Right lobe of liver (tissue), 6 donors: Measurements from ENCODE around the gene CADM2. TPM values are rescaled to one million over a fixed set of nuclear protein-coding genes. Genes with fewer than 3 reads are reported as not detected.

Experiments
- ATAC-seq, 4 donors: fragments of 200-7000 bp; cut with Tn5 transposase; one replicate each; pipeline ENCODE4 v1.9.1; 2020; ENCODE audit warnings: mild to moderate bottlenecking in 4 of 4, moderate library complexity in 4 of 4
- DNase-seq, 3 donors: peaks; one replicate each; pipeline ENCODE4 v3.0.0-alpha.2; 2020
- H3K27ac ChIP-seq, 3 donors: fragments of 200-600 bp; one replicate each; pipeline ENCODE4 v1.8.0; 2022
- H3K27me3 ChIP-seq, 2 donors: fragments of 200-600 bp; one replicate each; pipeline ENCODE4 v1.8.0; 2022
- H3K36me3 ChIP-seq, 4 donors: fragments of 200-600 bp; sonication (generic) in 1 of 4; one replicate each; pipeline versions ENCODE4 v1.5.1 to v1.8.0; 2017 to 2022; ENCODE audit warnings: control low read depth in 1 of 4
- H3K4me1 ChIP-seq, 4 donors: fragments of 200-600 bp; sonication (generic) in 1 of 4; one replicate each; pipeline versions ENCODE4 v1.5.1 to v1.8.0; 2017 to 2022; ENCODE audit warnings: control low read depth in 1 of 4
- H3K4me3 ChIP-seq, 3 donors: fragments of 200-600 bp; one replicate each; pipeline ENCODE4 v1.8.0; 2022
- H3K9me3 ChIP-seq, 4 donors: fragments of 200-600 bp; sonication (generic) in 1 of 4; one replicate each; pipeline versions ENCODE4 v1.5.1 to v1.8.0; 2017 to 2022; ENCODE audit warnings: control low read depth in 1 of 4
- CTCF ChIP-seq, 4 donors: fragments of 200-600 bp in 3 of 4; fragments of 450-650 bp in 1 of 4; IDR thresholded peaks; one replicate each; pipeline versions ENCODE4 v1.5.1 to v1.8.0; 2016 to 2022; ENCODE audit warnings: antibody characterized with exemption in 4 of 4, mild to moderate bottlenecking in 2 of 4
- POLR2A ChIP-seq: fragments of 450-650 bp; IDR thresholded peaks from one replicate; pipeline ENCODE4 v1.6.1; 2017; ENCODE audit warnings: antibody characterized with exemption, mild to moderate bottlenecking
- WGBS: methylation state at CpG from one replicate; pipeline ENCODE4 v1.1.6; 2018; ENCODE audit warnings: low coverage, low lambda C conversion rate; ENCODE audit not compliant: insufficient coverage; ENCODE audit errors: missing lambda C conversion rate; 5-methylcytosine and 5-hydroxymethylcytosine counted together
- intact Hi-C, 2 donors: fragments of 100-400 bp; cut with DNase I; formaldehyde crosslinking; loops; one replicate each; pipeline versions ENCODE4 v1.11.2 to v1.14.1; 2022
- total RNA-seq, 6 experiments: library from RNA; depleted of rRNA in 2 of 6; stranded (reverse); fragments of >200 nt in 2 of 6; fragmentation: NEBNext Ultra II Directional in 3 of 6; extraction: Animal tissue kit (Norgen Biotek cat#: 25700) in 3 of 6; gene quantifications; one replicate each; pipeline versions ENCODE4 v1.1.0 to v1.2.4, GENCODE V29; 2016 to 2023
- donor health status: DM: no; HTN: yes; CAD: no.
- donor health status: DM: no; HTN: no; CAD: no.
- donor health status: DM: no; HTN: no; CAD: no.
- donor health status: DM: no; HTN: yes; CAD: no.
- donor health status: DM: no; HTN: yes; CAD: no.

The CADM2 gene
- total RNA-seq, 6 experiments from 2014 or later = under 0.01 to 1.7 (median 0.15) TPM

- intact Hi-C loops = no loop called here
- H3K9me3 ChIP-seq = no peaks in the 10 kb centered on the region
- no peak for TF ChIP-seq POLR2A
- TF ChIP-seq CTCF (IDR thresholded peaks at IDR 0.05) = no peak
Measured at GRCh38 chr3:85376131-85376530, 417.3 kb downstream of the CADM2 start.

GRCh38 chr3:85377115-85377514 lies 418.3 kb downstream of the CADM2 start:
- intact Hi-C loops = no loop called here
- 34% methylated on average over 3 of the region's 3 CpGs for WGBS
- Histone ChIP-seq H3K9me3 (no peaks in the 10 kb centered on the region), H3K36me3 (no peaks in the 10 kb centered on the region), H3K27me3 (no peaks in the 10 kb centered on the region), H3K4me3 (no peak overlapping the region), H3K4me1 (no peaks in the 10 kb centered on the region), H3K27ac (no peak overlapping the region)
- DNase-seq = no peak
- no peak for ATAC-seq
- no peak for TF ChIP-seq CTCF (IDR thresholded peaks at IDR 0.05)
- no peak for TF ChIP-seq POLR2A

More at GRCh38 chr3:85376131-85376530, 417.3 kb downstream of the CADM2 start:
- Histone ChIP-seq H3K4me3 (no peak overlapping the region), H3K36me3 (no peaks in the 10 kb centered on the region), H3K27me3 (no peaks in the 10 kb centered on the region), H3K27ac (no peak overlapping the region), H3K4me1 (no peaks in the 10 kb centered on the region)
- ATAC-seq (no peak), DNase-seq (no peak)

GRCh38 chr3:85384372-85384771 lies 425.6 kb downstream of the CADM2 start:
- no peak for TF ChIP-seq POLR2A
- no peak for TF ChIP-seq CTCF (IDR thresholded peaks at IDR 0.05)
- H3K4me1 ChIP-seq = no peaks in the 10 kb centered on the region
- H3K27ac ChIP-seq = no peak overlapping the region
- no peaks in the 10 kb centered on the region for H3K36me3 ChIP-seq
- intact Hi-C loops = no loop called here
- H3K9me3 ChIP-seq = no peaks in the 10 kb centered on the region
- H3K4me3 ChIP-seq = no peak overlapping the region
- H3K27me3 ChIP-seq = no peaks in the 10 kb centered on the region
- 83% methylated on average over 9 of the region's 13 CpGs for WGBS
- DNase-seq (no peak), ATAC-seq (no peak)

GRCh38 chr3:85387913-85388505 lies 429.2 kb downstream of the CADM2 start:
- ATAC-seq = no peak
- intact Hi-C loops = no loop called here
- 54% methylated on average over 6 of the region's 6 CpGs for WGBS

More at GRCh38 chr3:85387913-85388505, 429.2 kb downstream of the CADM2 start:
- no peak for DNase-seq
- H3K27ac ChIP-seq = no peak overlapping the region
- H3K27me3 ChIP-seq = no peaks in the 10 kb centered on the region
- H3K4me1 ChIP-seq = no peaks in the 10 kb centered on the region
- TF ChIP-seq CTCF (IDR thresholded peaks at IDR 0.05) (no peak), POLR2A (no peak)
- no peaks in the 10 kb centered on the region for H3K36me3 ChIP-seq
- H3K9me3 ChIP-seq = no peaks in the 10 kb centered on the region
- no peak overlapping the region for H3K4me3 ChIP-seq
